Measurements from ENCODE around the gene LRIT1. TPM values are rescaled to one million over a fixed set of nuclear protein-coding genes. Genes with fewer than 3 reads are reported as not detected.

LRIT1 gene
- total and polyA plus RNA-seq, 2 of the 8 experiments (the other 6 are each of a cell fraction or from before 2014, with no cell fraction given): 0.03 TPM; not detected in 1

DNA sequence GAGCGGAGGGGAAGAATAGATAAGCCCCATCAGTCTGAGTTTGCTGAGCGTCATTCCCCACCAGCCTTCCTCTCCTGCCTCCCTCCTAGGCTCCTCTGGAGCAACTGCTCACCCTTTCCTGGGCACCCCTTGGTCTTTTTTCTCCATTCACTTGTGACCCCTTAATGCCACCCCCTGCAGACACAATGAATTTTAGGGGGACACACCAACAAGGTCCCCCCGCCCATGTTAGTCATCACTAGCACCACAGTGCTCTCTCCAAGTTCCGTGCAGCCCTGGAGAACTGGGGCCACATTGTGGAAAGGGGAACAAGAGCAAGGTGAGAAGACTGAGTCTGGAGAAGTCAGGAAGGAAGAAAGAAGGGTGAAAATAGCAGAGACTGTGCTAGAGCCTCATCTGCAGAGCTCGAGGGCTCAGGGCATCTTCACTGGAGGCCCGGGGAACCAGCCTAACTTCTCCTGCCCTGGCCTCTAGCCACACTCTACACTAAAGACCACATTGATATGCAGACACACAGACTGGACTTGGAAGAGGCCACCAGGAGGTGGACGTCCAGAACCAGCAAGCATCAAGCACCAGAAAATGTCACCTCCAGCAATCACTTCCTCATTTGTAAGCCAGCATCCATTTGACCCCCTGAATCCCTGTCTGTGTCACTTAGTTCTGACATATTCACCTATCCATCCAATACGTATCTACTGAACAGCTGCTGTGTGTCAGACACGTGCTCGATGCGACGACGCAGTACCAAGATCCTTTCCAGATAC, 21.0 kb upstream of the LRIT1 start (continued):
- TF ChIP-seq CHD7 (IDR thresholded peaks at IDR 0.05; ENCODE audit: insufficient replicate concordance, low read length) (no peak), RNF2 (IDR thresholded peaks at IDR 0.05; ENCODE audit: borderline replicate concordance, low read depth, low read length, missing control alignments, poor library complexity, severe bottlenecking) (no peak), CEBPB (IDR thresholded peaks at IDR 0.05; ENCODE audit: low read depth, low read length) (no peak), EGR1 (IDR thresholded peaks at IDR 0.05; ENCODE audit: borderline replicate concordance, low read depth, low read length) (no peak), KDM5A (IDR thresholded peaks at IDR 0.05; ENCODE audit: low read length) (no peak), SP2 (IDR thresholded peaks at IDR 0.05; ENCODE audit: low read length) (no peak), POLR2A (IDR thresholded peaks at IDR 0.05; ENCODE audit: control extremely low read depth in 1 of 2, low read depth in 2 of 2, low read length in 2 of 2) (no peak), GABPA (IDR thresholded peaks at IDR 0.05; ENCODE audit: borderline replicate concordance, insufficient read depth, low read length) (no peak)
- TF ChIP-seq, protein P1, sequence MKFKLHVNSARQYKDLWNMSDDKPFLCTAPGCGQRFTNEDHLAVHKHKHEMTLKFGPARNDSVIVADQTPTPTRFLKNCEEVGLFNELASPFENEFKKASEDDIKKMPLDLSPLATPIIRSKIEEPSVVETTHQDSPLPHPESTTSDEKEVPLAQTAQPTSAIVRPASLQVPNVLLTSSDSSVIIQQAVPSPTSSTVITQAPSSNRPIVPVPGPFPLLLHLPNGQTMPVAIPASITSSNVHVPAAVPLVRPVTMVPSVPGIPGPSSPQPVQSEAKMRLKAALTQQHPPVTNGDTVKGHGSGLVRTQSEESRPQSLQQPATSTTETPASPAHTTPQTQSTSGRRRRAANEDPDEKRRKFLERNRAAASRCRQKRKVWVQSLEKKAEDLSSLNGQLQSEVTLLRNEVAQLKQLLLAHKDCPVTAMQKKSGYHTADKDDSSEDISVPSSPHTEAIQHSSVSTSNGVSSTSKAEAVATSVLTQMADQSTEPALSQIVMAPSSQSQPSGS (IDR thresholded peaks at IDR 0.05; ENCODE audit: low read length): no peak
